Endothelial cell of umbilical vein (primary cell): Measurements from ENCODE around the gene MECP2. TPM values are rescaled to one million over a fixed set of nuclear protein-coding genes. Genes with fewer than 3 reads are reported as not detected.
A peak's percentile ranks its signal among the peaks of the same experiment; 100 is the strongest.

Experiments
- BruUV-seq: library from RNA; stranded (reverse); fragments of 400-500 nt; replicated peaks from 2 replicates; lab custom pipeline; 2021; lab: Mats Ljungman, UMichigan
- CTCF ChIA-PET: fragments of 300-600, 350-600 bp; sonication (Branson Sonifier 250); formaldehyde crosslinking; loops from one replicate; lab custom pipeline; 2021; ENCODE audit warnings: antibody characterized with exemption, inconsistent platforms; lab: Charles Lee
- POLR2A ChIA-PET: fragments of 300-600, 350-600 bp; sonication (Branson Sonifier 250); formaldehyde crosslinking; loops from one replicate; lab custom pipeline; 2021; ENCODE audit warnings: antibody characterized with exemption, inconsistent platforms; lab: Charles Lee
- DNase-seq: peaks from one replicate; pipeline ENCODE4 v3.0.0-alpha.2; 2011; ENCODE audit warnings: low read depth, low spot score
- FAIRE-seq: peaks from 2 replicates; lab custom pipeline; 2011; peaks lifted over from hg19 to GRCh38; lab: Jason Lieb, UNC
- H2AFZ ChIP-seq: 2 replicates; pipeline ENCODE4 v1.6.0; 2012; ENCODE audit warnings: low read depth, low read length, control low read depth, inconsistent platforms
- H3K27ac ChIP-seq: 2 replicates; pipeline ENCODE4 v1.5.1; 2011; ENCODE audit warnings: low read depth, mild to moderate bottlenecking, control low read depth, low read length, moderate library complexity; ENCODE audit not compliant: insufficient read depth
- H3K27me3 ChIP-seq, 2 experiments: 2 replicates each; pipeline versions ENCODE4 v1.6.0 to v1.6.1; 2011; ENCODE audit warnings: low read length in 2 of 2, mixed read lengths in 1 of 2; ENCODE audit not compliant: control insufficient read depth in 2 of 2, insufficient read depth in 2 of 2
- H3K36me3 ChIP-seq, 2 experiments: 2 replicates in 1 of 2; 3 replicates in 1 of 2; pipeline ENCODE4 v1.5.1; 2011; ENCODE audit warnings: low read length in 2 of 2, mild to moderate bottlenecking in 1 of 2, moderate library complexity in 1 of 2; ENCODE audit not compliant: control insufficient read depth in 2 of 2, insufficient read depth in 2 of 2; ENCODE audit errors: extremely low read depth in 1 of 2
- H3K4me1 ChIP-seq: 3 replicates; pipeline ENCODE4 v1.5.1; 2011; ENCODE audit warnings: mild to moderate bottlenecking, low read length; ENCODE audit not compliant: control insufficient read depth, insufficient read depth; ENCODE audit errors: extremely low read depth
- H3K4me2 ChIP-seq: 2 replicates; pipeline ENCODE4 v1.6.1; 2011; ENCODE audit warnings: low read length, control low read depth, mixed read lengths; ENCODE audit not compliant: insufficient read depth
- H3K4me3 ChIP-seq, 3 experiments: fragments of 200-600 bp in 1 of 3; sonication (generic), shearing (Covaris generic) in 1 of 3; replicated peaks in 1 of 3; 2 replicates each; pipeline ENCODE4 v1.5.1; 2011 to 2016; ENCODE audit warnings: control low read depth in 3 of 3, low read length in 3 of 3, mild to moderate bottlenecking in 2 of 3, inconsistent platforms in 1 of 3, low read depth in 1 of 3, moderate library complexity in 1 of 3; ENCODE audit not compliant: insufficient read depth in 1 of 3
- H3K79me2 ChIP-seq: 2 replicates; pipeline ENCODE4 v1.6.0; 2012; ENCODE audit warnings: low read length, inconsistent platforms; ENCODE audit not compliant: control insufficient read depth, insufficient read depth
- H3K9ac ChIP-seq: replicated peaks from 2 replicates; pipeline ENCODE3; 2011; ENCODE audit warnings: low read length, control low read depth; ENCODE audit not compliant: insufficient read depth; ENCODE audit errors: extremely low read depth
- H3K9me1 ChIP-seq: replicated peaks from 3 replicates; pipeline ENCODE4 v1.6.0; 2011; ENCODE audit warnings: mild to moderate bottlenecking, low read length; ENCODE audit not compliant: control insufficient read depth, insufficient read depth; ENCODE audit errors: extremely low read depth
- H3K9me3 ChIP-seq: replicated peaks from 2 replicates; pipeline ENCODE4 v1.5.1; 2012; ENCODE audit warnings: low read length, inconsistent platforms; ENCODE audit not compliant: control insufficient read depth, insufficient read depth
- H4K20me1 ChIP-seq: replicated peaks from 2 replicates; pipeline ENCODE3; 2011; ENCODE audit warnings: mild to moderate bottlenecking, low read length; ENCODE audit not compliant: control insufficient read depth, insufficient read depth; ENCODE audit errors: extremely low read depth
- EZH2 ChIP-seq: IDR thresholded peaks from 2 replicates; pipeline ENCODE4 v1.6.1; 2012; ENCODE audit warnings: borderline replicate concordance, low read depth, mild to moderate bottlenecking, moderate library complexity, low read length, inconsistent platforms; ENCODE audit not compliant: severe bottlenecking
- FOS ChIP-seq: IDR thresholded peaks from 2 replicates; pipeline ENCODE4 v1.6.1; 2011; ENCODE audit warnings: mild to moderate bottlenecking, low read length, moderate library complexity, borderline replicate concordance; ENCODE audit not compliant: insufficient read depth
- GATA2 ChIP-seq: IDR thresholded peaks from 2 replicates; pipeline ENCODE4 v1.7.0; 2011; ENCODE audit warnings: low read depth, mild to moderate bottlenecking, moderate library complexity, mixed read lengths, low read length; ENCODE audit not compliant: insufficient read length, insufficient read depth
- JUN ChIP-seq: IDR thresholded peaks from 2 replicates; pipeline ENCODE4 v1.6.1; 2011; ENCODE audit warnings: borderline replicate concordance, low read depth; ENCODE audit not compliant: insufficient read length, insufficient read depth
- MYC ChIP-seq: IDR thresholded peaks from one replicate; pipeline ENCODE4 v1.6.1; 2011; ENCODE audit warnings: mild to moderate bottlenecking, low read depth, low read length
- POLR2A ChIP-seq: IDR thresholded peaks from 2 replicates; pipeline ENCODE4 v1.6.1; 2012; ENCODE audit warnings: low read depth, mild to moderate bottlenecking, control low read depth, low read length
- POLR2AphosphoS5 ChIP-seq: IDR thresholded peaks from 2 replicates; pipeline ENCODE4 v1.6.1; 2012; ENCODE audit warnings: low read depth, mild to moderate bottlenecking, control low read depth, low read length, moderate library complexity; ENCODE audit not compliant: insufficient read depth
- dilution Hi-C: fragments of 300-500 bp; cut with MboI; formaldehyde crosslinking; loops from one replicate; pipeline ENCODE4 v1.15.0; 2019; ENCODE audit warnings: low sequenced_read_pairs; ENCODE audit not compliant: extremely low pct_ligation_motif_present
- intact Hi-C: fragments of 100-400 bp; cut with micrococcal nuclease; formaldehyde crosslinking; loops from one replicate; pipeline ENCODE4 v1.10.0; 2022
- polyA plus RNA-seq, 4 experiments: library from polyadenylated mRNA; depleted of rRNA in 3 of 4; stranded (reverse) in 3 of 4; unstranded in 1 of 4; fragments of >200 nt; gene quantifications; 2 replicates each; pipeline versions ENCODE4 v1.2.1 to v1.2.3, GENCODE V29; 2011 to 2012; ENCODE audit warnings: missing spikeins in 1 of 4
- total RNA-seq: library from RNA; stranded (reverse); gene quantifications from 2 replicates; pipeline ENCODE4 v1.2.3, GENCODE V29; 2021
- TF ChIP-seq, protein P1 (sequence below): IDR thresholded peaks from 2 replicates; pipeline ENCODE4 v1.6.1; 2011; ENCODE audit not compliant: insufficient read depth, insufficient read length
- TF ChIP-seq, protein P2 (sequence below), 2 donors: IDR thresholded peaks; 1 replicate in 1 of 2; 2 replicates in 1 of 2; pipeline ENCODE4 v1.5.1; 2011; ENCODE audit warnings: low read length in 2 of 2, mild to moderate bottlenecking in 2 of 2, moderate library complexity in 2 of 2, control low read depth in 1 of 2, inconsistent platforms in 1 of 2, low read depth in 1 of 2; ENCODE audit not compliant: insufficient read depth in 1 of 2; ENCODE audit errors: extremely low read depth in 1 of 2

The MECP2 gene
- total and polyA plus RNA-seq, 2 donors (not counting 3 experiments of a cell fraction or from before 2014, with no cell fraction given) = 9.0 to 45.3 TPM

DNA sequence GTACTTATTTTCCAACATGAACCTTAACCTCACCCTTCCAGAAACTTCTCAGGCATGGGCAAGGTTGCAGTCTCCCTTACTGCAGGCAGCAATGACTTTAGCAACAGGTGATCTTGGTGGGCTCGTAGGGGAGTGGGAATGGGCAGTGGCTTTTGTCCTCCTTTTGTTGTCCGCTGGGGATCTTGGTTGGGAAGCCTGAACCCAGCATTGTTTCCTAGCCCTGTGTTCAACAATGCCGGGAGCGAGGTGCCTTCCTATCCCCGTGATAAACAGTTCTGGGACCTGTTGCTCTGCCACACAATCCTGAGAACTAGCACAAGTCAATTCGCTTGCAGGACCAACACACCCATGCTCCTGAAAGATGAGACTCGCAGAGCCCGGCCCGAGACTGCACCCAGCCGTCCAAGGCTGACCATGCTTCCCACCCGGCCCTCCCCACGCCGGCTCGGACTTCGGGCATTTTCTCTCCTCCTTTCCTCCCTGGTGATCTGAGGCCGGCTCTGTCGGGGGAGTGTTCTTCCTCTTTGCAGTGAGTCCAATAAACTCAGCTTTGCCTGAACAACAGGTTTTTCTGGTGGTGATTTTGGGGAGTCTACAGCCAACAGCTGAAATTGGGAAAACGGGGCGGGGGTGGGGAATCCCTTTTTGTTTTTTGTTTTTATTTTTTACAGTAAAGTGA is 98.0 kb downstream of the MECP2 start:
- intact Hi-C loops (no loop called here), dilution Hi-C loops (no loop called here)
- no peak overlapping the region for H3K4me3 ChIP-seq
- no peaks in the 10 kb centered on the region for H3K4me1 ChIP-seq
- H2AFZ ChIP-seq = peak overlapping the region; percentile 48
- TF ChIP-seq, protein P1, sequence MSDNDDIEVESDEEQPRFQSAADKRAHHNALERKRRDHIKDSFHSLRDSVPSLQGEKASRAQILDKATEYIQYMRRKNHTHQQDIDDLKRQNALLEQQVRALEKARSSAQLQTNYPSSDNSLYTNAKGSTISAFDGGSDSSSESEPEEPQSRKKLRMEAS = no peak
- TF ChIP-seq GATA2 = no peak
- no peak for TF ChIP-seq FOS
- TF ChIP-seq, protein P2, sequence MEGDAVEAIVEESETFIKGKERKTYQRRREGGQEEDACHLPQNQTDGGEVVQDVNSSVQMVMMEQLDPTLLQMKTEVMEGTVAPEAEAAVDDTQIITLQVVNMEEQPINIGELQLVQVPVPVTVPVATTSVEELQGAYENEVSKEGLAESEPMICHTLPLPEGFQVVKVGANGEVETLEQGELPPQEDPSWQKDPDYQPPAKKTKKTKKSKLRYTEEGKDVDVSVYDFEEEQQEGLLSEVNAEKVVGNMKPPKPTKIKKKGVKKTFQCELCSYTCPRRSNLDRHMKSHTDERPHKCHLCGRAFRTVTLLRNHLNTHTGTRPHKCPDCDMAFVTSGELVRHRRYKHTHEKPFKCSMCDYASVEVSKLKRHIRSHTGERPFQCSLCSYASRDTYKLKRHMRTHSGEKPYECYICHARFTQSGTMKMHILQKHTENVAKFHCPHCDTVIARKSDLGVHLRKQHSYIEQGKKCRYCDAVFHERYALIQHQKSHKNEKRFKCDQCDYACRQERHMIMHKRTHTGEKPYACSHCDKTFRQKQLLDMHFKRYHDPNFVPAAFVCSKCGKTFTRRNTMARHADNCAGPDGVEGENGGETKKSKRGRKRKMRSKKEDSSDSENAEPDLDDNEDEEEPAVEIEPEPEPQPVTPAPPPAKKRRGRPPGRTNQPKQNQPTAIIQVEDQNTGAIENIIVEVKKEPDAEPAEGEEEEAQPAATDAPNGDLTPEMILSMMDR (IDR thresholded peaks at IDR 0.05; ENCODE audit: extremely low read depth in 1 of 2, insufficient read depth in 1 of 2, low read depth in 1 of 2, low read length in 2 of 2) = no peak
- no peak overlapping the region for H3K9ac ChIP-seq
- H3K79me2 ChIP-seq = no peaks in the 10 kb centered on the region
- no peaks in the 10 kb centered on the region for H3K27me3 ChIP-seq
- BruUV-seq = no TSS peak
- H4K20me1 ChIP-seq = no peaks in the 10 kb centered on the region
- H3K27ac ChIP-seq = no peak overlapping the region
- ChIA-PET CTCF (interaction anchor here (0.6 to 1.7 kb wide), 3 partner anchors 9 to 39 kb away, joined by 3 to 8 read pairs (median 4); no protein-coding TSS in a partner anchor), POLR2A (no interaction called here)
- FAIRE-seq (peak; percentile 54), DNase-seq (no peak)
- H3K4me2 ChIP-seq = no peak overlapping the region
- H3K36me3 ChIP-seq = no peaks in the 10 kb centered on the region
- no peaks in the 10 kb centered on the region for H3K9me3 ChIP-seq
- no peaks in the 10 kb centered on the region for H3K9me1 ChIP-seq

DNA sequence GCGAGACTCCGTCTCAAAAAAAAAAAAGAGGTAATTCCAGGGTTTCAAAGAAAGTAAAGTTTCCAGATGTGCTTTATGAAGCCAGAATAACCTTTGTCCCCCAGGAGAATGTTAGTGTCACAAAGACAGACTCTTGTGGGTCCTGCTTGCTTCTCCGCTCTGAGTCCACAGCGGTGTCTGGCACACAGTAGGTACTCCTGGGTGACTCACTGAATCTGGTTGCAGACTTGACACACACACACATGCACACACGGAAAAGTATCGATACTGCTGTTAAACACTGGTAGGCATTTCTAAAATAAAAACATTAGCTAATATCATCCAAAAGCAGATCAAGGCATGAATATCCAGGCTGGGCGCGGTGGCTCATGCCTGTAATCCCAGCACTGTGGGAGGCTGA is 102.0 kb downstream of the MECP2 start:
- no peaks in the 10 kb centered on the region for H3K36me3 ChIP-seq
- no peaks in the 10 kb centered on the region for H4K20me1 ChIP-seq
- intact Hi-C loops (no loop called here), dilution Hi-C loops (no loop called here)
- no peak for DNase-seq
- no peak overlapping the region for H3K9ac ChIP-seq
- H3K4me3 ChIP-seq = no peak overlapping the region
- FAIRE-seq = no peak
- POLR2A ChIA-PET = no interaction called here
- no peak overlapping the region for H3K4me2 ChIP-seq
- no peaks in the 10 kb centered on the region for H3K4me1 ChIP-seq
- BruUV-seq = no TSS peak
- CTCF ChIA-PET = no interaction called here
- H3K79me2 ChIP-seq = no peaks in the 10 kb centered on the region
- TF ChIP-seq FOS (no peak), MYC (no peak), GATA2 (no peak), POLR2A (no peak), EZH2 (no peak), JUN (no peak), POLR2AphosphoS5 (no peak)
- TF ChIP-seq, protein P1 = no peak
- TF ChIP-seq, protein P2 (IDR thresholded peaks at IDR 0.05; ENCODE audit: extremely low read depth in 1 of 2, insufficient read depth in 1 of 2, low read depth in 1 of 2, low read length in 2 of 2) = no peak
- H3K27ac ChIP-seq = no peak overlapping the region
- H2AFZ ChIP-seq = no peak overlapping the region
- no peaks in the 10 kb centered on the region for H3K27me3 ChIP-seq
- H3K9me3 ChIP-seq = no peaks in the 10 kb centered on the region
- no peaks in the 10 kb centered on the region for H3K9me1 ChIP-seq
